Measurements from ENCODE around the gene HID1.
"Not testable (repeated sequence)": the region's sequence is repeated elsewhere in the genome, so short reads cannot be mapped to it uniquely, and the experiment has no call there.

HID1 gene

GRCh38 chr17:75001915-75002843 lies 29.6 kb upstream of the HID1 start:
- DNase-seq (ENCODE audit: low spot score) = no peak

DNA sequence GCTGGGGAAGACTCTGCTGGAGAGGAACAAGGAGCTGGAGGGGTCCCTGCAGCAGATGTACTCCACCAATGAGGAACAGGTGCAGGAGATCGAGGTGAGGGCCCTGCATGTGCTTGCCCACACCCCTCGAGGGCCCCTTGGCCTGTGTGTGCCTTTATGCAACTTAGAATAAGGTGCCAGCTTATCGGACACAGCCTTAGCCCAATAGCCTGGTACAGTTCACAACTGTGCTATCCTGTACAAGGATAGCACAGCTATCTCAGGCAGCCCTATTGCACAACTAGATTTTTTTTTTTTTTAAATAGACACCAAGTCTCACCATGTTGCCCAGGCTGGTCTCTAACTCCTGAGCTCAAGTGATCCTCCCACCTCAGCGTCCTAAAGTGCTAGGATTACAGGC lies 27.0 kb upstream of the HID1 start:
- DNase-seq (ENCODE audit: low spot score) = no peak

DNA sequence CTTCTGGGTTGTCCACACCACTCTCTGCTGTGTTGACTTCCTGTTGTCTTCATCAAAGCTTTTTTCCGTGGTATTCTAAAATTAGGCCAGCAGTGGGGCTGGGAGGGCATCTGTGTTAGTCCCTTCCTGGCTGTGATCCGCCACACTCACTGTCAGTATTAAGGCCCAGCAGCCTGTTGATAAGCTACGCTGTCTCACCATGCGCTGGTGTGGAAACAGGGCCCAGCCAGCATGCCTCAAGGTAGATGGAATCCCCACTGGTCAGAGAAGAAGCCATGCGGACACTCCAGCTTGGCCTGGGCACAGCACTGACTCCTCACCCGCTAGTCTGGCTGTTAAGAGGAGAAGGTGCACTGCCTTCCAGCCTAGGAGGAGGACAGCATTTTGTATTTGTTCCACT lies 26.2 kb upstream of the HID1 start:
- no peak for DNase-seq (ENCODE audit: low spot score)

GRCh38 chr17:74995847-74996246 lies 23.3 kb upstream of the HID1 start:
- no peak for DNase-seq (ENCODE audit: low spot score)

DNA sequence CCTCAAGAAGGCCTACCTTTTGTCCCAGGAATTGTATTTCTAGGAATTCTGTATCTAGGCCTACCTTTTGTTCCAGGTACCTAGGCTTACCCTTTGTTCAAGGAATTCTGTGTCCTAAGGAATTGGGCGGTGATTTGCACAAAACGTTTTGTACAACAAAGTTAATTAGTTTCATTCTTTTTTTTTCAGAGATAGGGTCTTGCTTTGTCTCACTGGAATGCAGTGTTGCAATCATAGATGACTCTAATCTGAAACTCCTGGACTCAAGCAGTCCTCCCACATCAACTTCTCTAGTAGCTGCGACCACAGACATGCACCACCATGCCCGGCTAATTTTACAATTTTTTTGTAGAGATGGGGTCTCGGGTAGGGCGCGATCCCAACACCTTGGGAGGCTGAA lies 21.9 kb upstream of the HID1 start:
- DNase-seq (ENCODE audit: low spot score) = no peak

DNA sequence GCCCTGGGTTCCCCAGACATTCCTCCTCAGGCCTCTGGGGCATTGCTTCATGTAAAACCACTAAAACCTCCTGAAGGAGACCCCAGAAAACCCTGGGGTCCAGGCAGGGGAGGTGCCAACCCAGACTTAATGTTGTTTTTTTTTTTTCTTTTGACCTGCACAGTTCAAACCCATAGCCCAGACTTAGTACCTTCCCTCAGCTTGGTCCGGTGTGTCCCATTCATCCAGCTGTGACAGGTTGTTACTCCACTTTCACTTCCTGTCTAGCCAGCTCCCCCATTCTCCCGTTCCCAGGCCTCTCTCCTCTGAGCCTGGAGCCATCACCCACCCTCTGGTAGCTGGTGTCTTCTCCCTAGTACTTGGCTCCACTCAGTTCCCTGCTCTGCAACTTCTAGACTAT lies 19.7 kb upstream of the HID1 start:
- DNase-seq (ENCODE audit: low spot score) = no peak

GRCh38 chr17:74990581-74991105 lies 18.1 kb upstream of the HID1 start:
- no peak for DNase-seq (ENCODE audit: low spot score)

- no peak for DNase-seq (ENCODE audit: low spot score)
Observed at GRCh38 chr17:74987909-74988711, 15.6 kb upstream of the HID1 start.

DNA sequence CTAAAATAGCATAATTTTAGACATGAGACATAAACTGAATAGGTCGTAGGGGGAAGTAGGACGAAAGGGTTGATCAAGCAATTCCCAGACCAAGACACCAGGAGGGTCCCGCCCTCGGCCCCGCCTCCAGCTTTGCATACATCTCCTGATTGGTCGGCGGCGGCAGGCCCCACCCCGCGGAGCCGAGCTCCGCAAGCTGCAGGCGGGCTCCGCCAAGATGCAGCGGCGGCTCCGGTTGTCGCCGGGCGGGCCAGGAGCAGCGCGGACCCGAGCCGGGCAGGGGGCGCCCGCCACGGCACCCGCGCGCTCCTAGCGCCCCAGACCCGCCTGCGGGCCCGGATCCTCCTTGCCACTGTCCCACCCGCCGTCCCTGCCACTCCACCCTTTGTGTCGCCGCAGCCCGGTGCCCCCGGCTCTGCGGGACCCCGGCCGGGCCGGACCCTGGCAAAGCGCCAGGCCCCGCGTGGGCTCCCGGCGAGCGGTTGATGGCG lies 14.9 kb upstream of the HID1 start, which contains the start of gene CDR2L:
CDR2L (plus strand) TSS at position 215 of the 491 bp plus-strand sequence. CDS start 412 bp downstream, outside the sequence.
- peak; percentile 87 for DNase-seq (ENCODE audit: low spot score)

- DNase-seq (ENCODE audit: low spot score) = no peak
Observed at GRCh38 chr17:74986206-74986576, 13.6 kb upstream of the HID1 start.

DNA sequence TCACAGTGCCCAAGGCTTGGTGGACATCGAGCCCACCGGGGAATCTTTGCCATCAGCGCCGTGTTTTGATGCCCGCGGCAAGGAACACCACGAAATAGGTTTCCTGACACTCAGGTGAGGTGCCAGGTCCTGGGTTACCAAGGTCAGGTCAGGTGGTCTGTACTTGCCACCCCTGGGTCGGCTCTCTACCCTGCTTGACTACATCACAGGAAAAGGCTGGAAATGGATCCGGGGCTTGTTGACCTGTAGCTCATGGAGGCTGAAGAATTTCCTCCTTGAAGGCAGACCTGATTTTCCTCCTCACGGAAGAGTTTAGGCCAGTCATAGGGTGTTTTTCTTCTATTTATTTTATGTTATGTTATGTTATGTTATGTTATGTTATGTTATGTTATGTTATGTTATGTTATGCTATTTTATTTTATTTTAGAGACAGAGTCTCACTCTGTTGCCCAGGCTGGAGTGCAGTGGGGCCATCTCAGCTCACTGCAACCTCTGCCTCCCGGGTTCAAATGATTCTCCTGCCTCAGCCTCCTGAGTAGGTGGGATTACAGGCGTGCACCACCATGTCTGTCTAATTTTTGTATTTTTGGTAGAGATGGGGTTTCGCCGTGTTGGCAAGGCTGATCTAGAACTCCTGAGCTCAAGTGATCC lies 10.2 kb upstream of the HID1 start:
- not testable (repeated sequence) for DNase-seq (ENCODE audit: low spot score)

DNA sequence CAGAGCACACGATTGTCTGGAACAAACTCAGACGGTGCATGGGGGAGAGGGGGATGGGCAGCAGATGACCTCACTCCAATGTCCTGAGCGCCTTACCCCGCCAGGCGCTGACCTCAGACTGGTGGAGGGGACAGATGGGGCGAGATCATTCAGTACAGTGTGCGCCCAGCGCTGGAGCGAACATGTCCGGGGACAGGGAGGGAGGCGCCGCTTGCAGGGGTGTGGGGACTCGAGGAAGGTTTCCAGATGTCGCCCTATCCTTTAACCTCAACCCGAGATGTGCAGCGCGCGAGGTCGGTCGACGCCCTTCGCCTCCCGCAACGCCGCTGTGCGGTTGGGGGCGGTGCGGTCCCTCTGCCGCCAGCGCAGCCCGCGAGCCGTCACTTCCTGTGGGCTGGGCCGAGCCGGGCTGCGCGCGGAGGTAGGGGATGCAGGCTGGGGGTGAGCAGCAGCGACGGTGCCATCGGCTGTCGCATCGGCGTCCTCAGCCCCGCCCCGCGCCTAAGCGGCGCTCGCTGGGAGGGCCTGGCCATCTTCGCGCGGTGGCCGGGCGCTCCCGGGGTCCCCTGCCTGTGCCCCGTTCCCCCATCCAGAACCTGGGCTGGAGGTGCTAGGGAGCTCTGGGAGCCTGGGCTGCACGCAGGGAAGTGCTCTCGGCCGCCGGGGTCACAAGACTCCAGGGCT lies 9.6 kb upstream of the HID1 start:
- no peak for DNase-seq (ENCODE audit: low spot score)

- no peak for DNase-seq (ENCODE audit: low spot score)
Observed at GRCh38 chr17:74981318-74981978, 8.9 kb upstream of the HID1 start.

DNA sequence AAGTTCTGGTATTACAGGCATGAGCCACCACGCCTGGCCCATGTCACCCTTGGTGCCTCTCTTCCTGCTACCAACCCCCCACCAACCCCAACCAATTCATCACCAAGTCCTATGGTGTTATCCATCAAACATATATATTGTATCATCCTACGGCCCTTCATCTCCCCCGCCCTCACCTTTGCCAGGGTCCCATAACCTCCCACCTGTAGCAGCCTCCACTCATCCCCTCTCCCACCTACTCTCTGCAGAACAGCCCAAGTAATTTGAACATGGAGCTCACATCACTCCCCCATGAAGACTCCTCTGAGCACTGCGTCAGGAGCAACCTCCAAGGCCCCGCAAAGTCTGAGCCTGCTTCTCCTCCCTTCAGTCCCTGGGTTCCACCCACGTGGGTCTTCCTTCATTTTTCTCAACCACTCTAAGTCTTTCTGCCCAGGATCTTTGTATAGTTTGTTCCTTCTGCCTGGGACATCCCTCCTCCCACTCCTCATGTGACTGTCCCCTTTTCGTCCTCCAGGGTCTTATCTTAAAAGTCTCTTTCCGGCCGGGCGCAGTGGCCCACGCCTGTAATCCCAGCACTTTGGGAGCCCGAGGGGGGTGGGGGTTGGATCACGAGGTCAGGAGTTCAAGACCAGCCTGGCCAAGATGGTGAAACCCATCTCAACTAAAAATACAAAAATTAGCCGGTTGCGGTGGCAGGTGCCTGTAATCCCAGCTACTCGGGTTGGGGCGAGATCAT lies 7.0 kb upstream of the HID1 start:
- no peak for DNase-seq (ENCODE audit: low spot score)

- DNase-seq (ENCODE audit: low spot score) = no peak
Observed at GRCh38 chr17:74978240-74978639, 5.7 kb upstream of the HID1 start.

DNA sequence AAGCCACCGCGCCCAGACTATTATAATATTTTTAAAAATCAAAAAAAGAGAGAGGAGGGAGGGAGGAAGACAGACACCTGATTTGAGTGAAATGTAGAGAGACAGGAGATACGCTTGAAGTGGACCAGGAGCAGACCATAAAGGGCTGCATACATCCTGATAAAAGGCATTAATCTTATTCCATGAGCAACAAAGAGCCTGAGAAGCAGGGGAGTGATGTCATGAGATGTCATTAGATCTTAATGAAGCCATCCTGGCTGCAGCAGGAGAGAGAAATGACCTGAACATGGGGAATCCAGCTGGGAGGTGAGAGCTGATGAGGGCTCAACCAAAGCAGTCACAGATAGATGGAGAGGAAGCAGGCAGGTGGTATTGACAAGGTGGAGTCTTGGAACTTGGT lies 5.2 kb upstream of the HID1 start:
- no peak for DNase-seq (ENCODE audit: low spot score)

- no peak for DNase-seq (ENCODE audit: low spot score)
Observed at GRCh38 chr17:74975943-74976342, 3.4 kb upstream of the HID1 start.

- no peak for DNase-seq (ENCODE audit: low spot score)
Observed at GRCh38 chr17:74972973-74973328, 392 bp upstream of the HID1 start.

DNA sequence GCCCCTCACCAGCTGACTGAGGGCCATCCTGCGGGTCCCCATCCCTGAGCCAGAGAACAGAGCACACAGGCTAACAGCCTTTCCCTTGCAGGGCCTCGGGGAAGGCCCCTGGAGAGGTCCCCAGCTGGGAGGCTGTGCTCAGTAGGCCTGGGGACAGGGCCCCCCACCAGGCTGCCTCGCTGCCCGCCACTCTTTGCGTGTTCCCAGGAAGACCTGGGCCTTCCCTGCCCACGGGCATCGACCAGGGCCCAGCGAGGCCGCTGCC lies 785 bp downstream of the HID1 start:
- DNase-seq (ENCODE audit: low spot score) = no peak

GRCh38 chr17:74971069-74971841 lies 1.3 kb downstream of the HID1 start:
- DNase-seq (ENCODE audit: low spot score) = no peak

All from COLO829 (cell line).